HG02623 (cell line): ENCODE data around the gene NCS1.

Source experiments
- ATAC-seq: cut with Tn5 transposase; IDR thresholded peaks from one replicate; pipeline ENCODE4 v1.9.1; 2021; ENCODE audit warnings: moderate library complexity; ENCODE audit not compliant: unreplicated experiment

The NCS1 gene

DNA sequence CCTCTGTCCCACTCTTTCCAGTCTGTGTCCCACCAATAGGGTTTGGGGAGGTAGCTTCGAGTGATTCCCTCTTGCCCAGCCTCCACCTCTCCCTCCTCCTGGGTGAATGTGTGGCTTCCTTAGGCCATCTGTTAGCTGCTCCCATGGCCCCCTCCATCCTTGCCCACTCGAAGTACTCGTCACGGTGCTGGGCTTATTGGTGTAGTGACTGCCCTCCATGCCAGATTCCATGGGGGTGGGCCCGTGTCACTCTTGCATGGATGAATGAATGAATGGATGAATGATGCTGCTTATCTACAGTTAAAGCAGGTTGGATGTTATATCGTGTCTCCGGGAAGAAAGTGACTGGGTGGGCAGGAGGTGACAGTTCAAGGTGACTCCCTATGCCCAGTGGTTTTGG, 112.5 kb downstream of the NCS1 start:
- ATAC-seq, result no peak

DNA sequence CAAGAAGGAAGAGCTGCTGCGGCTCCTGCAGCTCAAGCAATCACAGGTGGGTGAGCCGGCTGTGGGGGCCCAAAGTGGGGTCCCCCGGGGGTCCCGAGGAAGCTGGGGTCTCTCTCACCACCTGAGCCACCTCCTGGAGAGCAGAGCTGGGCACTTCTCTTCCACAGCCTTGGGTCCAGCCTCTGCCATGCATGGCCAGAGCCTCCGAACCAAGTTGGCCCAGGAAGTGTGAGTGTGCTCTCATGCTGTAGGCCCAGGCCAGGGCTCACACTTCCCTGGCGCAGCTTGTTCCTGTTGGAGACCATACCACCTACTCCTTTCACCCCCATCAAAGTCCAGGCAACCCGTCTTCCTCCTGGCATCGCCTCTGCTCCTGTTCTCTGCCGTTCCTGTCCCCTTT, 113.1 kb downstream of the NCS1 start:
- ATAC-seq, result no peak

- ATAC-seq, result no peak
These were observed 114.0 kb downstream of the NCS1 start for GRCh38 chr9:130286072-130286770.
